22Rv1 (cell line): ENCODE results near the gene TAGLN3.

ENCODE experiments used
- H3K27ac ChIP-seq: fragments of 450-650 bp; 2 replicates; pipeline ENCODE4 v1.5.1; 2017
- ZFX ChIP-seq: fragments of 450-650 bp; IDR thresholded peaks from 2 replicates; pipeline ENCODE4 v1.6.1; 2017; ENCODE audit warnings: antibody characterized with exemption, borderline replicate concordance
- TF ChIP-seq, protein P1 (sequence below): fragments of 450-650 bp; IDR thresholded peaks from 2 replicates; pipeline ENCODE4 v1.5.1; 2017; ENCODE audit warnings: mild to moderate bottlenecking

Gene TAGLN3

DNA sequence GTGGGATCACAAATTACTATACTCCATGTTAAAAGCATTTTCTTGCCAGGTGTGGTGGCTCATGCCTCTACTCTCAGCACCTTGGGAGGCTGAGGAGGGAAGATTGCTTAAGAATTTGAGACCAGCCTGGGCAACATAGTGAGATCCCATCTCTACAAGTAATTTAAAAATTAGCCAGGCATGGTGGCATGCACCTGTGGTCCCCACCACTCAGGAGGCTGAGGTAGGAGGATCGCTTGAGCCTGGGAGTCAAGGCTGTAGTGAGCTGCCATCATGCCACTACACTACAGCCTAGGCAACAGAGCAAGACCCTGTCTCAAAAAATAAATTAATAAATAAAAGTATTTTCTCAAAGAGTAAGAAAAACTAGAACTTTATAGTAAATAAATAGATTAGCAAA, 42.8 kb upstream of the TAGLN3 start:
- TF ChIP-seq ZFX: no peak
- no peak overlapping the region for H3K27ac ChIP-seq

DNA sequence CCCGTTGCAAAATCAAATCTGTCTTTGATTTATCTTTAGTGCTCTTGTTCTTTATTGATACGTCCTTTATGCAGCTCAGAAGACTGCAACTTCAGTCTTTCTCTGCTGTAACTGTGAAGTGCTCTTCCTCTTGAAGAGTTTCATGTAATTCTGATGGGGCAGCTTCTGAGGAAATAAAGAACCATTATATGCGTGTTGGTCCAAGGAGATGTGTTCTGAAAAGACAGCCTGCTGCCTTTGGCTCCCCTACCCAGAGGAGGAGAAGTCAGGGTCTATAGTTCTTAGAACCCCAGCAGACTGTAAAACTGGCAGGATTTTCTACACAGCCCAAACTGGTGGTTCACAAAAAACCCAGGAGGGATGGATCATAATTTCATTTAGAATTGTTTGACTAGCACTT, 42.3 kb upstream of the TAGLN3 start:
- TF ChIP-seq, protein P1, sequence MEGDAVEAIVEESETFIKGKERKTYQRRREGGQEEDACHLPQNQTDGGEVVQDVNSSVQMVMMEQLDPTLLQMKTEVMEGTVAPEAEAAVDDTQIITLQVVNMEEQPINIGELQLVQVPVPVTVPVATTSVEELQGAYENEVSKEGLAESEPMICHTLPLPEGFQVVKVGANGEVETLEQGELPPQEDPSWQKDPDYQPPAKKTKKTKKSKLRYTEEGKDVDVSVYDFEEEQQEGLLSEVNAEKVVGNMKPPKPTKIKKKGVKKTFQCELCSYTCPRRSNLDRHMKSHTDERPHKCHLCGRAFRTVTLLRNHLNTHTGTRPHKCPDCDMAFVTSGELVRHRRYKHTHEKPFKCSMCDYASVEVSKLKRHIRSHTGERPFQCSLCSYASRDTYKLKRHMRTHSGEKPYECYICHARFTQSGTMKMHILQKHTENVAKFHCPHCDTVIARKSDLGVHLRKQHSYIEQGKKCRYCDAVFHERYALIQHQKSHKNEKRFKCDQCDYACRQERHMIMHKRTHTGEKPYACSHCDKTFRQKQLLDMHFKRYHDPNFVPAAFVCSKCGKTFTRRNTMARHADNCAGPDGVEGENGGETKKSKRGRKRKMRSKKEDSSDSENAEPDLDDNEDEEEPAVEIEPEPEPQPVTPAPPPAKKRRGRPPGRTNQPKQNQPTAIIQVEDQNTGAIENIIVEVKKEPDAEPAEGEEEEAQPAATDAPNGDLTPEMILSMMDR: no peak
- no peak for TF ChIP-seq ZFX
- H3K27ac ChIP-seq: no peak overlapping the region

DNA sequence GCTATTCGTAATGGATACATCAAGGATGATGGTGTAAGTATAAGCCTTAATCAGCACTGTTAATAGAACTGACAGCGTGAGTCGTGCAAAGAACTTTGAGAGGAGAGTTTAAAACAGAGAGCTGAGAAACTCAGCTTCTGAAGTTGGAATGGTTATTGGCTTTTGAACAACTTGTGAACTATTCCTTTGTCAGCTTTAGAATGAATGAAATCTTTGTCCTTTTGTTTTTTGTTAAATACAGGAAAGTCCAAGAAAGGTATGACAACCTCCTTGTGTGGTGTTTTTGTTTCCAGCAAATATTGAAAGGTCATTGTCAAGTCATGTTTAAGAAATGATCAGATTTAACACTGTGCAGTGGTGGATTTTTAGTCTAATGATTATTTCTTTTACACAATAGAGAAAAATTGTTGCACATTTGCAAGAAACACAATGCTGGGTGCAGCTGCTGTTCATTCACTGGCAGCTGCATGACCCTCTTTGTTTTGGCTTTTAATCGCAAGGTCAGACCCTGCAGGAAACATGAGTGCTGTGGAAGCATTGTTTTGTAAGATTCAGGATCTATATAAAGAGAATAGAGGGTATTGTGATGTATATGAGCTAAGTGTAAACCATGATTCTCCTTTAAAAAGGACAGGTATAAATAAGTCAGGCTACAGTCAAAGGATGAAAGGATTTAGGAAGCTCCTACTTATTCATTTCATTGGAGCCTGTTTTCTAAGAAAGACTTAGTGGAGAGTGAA, 41.6 kb upstream of the TAGLN3 start:
- TF ChIP-seq, protein P1: no peak
- no peak for TF ChIP-seq ZFX
- no peak overlapping the region for H3K27ac ChIP-seq

DNA sequence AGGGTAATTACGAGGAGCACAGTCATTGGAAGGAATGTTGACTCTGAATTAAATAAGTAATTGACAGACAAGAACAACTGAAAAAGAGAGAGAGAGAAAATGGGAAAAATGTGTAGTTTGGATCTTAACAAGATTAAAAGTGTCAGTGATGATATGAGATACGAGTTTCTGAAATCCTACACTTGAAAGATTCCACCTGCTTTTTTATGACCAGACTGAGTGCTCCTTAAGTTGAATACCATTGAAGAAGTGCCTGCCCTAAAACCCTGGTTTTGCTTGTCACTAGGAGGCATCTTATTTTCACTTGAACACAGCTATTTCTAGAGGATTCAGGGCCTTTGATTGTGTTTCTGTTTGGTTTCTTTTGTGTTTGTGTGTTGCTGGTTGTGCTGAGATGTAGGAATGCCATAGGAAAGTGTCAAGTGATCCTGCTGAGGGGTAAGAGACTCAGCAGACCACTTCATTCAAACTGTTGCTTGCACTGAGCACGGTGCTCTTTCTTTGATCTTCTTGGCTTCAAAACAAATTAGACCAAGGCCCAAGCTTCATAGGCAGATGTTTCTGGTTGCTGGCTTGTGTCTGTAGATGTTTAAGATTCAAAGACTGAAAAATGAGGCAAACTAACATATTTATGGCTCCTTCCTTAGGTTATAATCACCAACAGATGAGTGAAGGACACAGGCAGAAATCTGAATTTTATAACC, 37.1 kb upstream of the TAGLN3 start:
- no peak overlapping the region for H3K27ac ChIP-seq
- no peak for TF ChIP-seq ZFX
- TF ChIP-seq, protein P1: no peak

DNA sequence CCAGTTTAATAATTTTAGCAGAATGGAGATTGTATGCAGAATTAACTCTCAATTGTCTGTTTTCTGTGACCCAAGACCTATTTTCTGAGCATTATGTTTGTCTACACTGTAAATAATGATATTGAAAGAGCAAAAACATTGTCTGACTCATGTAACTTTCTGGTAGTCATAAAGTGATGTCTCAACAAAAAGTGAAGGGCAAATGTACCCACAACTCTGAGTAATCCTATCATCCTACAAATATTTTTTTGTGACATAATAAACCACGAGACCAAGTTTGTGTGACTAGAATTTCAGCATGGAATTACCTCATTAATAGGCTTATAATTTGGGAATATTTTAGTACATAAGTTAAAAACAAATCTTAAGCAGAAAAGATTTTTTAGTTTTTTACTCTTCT, 35.3 kb upstream of the TAGLN3 start:
- TF ChIP-seq ZFX: no peak
- TF ChIP-seq, protein P1: no peak
- H3K27ac ChIP-seq: no peak overlapping the region

DNA sequence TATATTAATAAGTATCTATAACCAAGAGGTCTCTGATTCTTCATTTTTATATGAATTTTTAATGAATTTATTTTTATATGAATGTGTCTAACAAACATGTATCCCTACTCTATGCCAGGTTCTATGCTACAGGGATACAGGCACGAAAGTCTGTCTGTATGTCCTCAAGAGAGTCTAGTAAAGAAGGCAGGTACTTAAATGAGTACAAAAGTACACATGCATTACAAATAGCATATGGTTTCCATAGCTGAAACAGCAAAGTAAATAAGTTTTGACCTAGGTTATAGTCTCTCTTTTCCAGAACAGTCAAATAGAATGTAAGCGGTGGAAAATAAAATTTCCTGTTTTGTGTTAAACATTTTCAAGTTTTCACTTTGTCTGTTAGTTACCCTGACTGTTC, 33.2 kb upstream of the TAGLN3 start:
- H3K27ac ChIP-seq: no peak overlapping the region
- no peak for TF ChIP-seq ZFX
- TF ChIP-seq, protein P1: no peak

DNA sequence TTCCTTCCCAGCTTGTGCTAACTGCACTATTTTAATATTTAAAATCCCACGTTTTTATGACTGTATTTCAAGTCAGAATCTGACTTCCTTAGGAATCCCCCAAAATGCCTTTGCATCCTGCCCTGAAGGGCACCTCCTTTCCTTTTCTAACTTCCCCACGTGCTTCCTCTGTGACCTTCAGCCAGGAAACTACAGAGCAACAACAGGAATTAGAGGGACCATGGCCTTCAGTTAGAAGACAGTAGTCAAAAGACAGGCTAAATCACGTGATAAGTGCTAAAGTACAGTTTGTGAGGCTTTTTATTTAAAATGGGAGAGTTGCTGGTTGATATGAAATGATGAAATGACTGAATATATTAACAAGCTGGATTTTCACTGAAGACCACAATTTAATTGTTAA, 31.7 kb upstream of the TAGLN3 start:
- TF ChIP-seq, protein P1: no peak
- no peak overlapping the region for H3K27ac ChIP-seq
